Amygdala (tissue), 56 donors: ENCODE data around the gene PCSK5.

Source experiments
- DNase-seq, 56 donors: peaks; one replicate each; lab custom pipeline; 2025; lab: John Stamatoyannopoulos, UW

The PCSK5 gene

DNA sequence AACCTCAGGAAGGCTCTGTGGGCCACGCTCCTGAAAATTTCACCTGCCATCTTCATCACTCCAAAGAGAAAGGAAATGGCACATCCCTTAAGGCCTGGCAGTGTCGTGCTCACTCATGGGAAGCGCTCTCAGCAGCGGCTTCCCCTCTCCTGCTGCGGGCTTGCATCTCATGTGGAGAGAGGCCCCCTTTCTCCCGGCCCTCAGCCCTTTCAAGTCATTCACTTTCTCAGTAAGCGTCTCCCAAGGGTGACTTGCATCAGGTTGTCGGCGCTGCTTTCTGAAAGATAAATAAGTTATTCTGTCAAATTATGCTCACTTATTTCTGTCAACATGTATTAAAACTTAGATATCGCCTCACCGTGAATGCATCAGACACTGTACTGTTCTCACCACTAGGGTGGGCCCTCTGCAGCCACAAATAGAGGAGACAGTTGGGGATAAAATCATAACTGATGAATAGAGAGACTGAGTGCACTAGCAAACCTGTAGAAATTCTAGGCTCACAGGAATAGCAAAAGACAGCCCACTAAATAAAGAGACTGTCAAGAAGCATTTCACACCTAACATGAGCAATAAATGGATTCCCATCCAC is 329.2 kb downstream of the PCSK5 start:
- DNase-seq = no peak

DNA sequence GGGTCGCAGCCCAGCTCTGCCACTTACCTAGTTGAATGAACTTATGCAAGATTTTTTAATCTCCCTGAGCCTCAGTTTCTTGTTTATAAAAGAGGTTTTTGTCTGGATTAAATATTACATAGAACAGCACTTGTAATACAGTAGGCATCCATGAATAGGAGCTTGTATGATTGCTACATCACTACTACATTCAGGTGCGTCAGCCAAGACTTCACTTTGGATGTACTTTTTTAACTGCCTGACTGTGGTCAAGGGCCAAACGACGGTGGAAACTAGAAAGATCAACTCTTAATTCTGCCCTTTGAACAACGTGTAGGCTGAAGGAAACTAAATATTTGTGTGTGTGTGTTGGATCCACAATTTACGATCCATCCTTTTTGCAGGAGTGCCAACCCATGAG is 330.9 kb downstream of the PCSK5 start:
- DNase-seq = no peak

DNA sequence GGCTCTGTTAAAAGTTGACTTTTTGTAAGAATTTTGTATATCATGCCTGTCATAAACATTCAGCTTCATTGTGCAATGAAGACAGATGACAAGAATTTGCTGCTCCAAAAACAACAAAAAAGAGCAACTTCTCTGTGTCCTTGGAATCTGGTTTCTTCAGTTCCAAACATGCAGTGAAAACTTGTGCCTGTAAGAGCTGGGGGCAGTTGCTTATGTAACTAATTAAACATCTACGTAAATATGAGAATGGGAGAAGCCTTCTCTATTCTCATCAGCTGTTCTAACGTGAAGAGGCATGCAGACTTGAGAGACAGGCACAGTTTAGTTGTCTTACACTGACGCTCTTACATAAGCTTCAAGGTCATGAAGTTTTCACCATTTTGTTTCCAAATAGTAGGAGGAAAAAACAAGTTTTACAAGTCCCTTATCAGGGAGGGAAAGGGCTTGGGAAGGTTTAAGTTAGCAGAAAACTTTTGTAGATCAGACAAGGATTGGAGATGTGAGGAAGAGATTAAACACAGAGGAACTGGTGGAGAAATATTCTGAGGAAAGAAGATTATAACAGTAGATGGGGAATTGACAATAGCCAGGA is 333.4 kb downstream of the PCSK5 start:
- no peak for DNase-seq

DNA sequence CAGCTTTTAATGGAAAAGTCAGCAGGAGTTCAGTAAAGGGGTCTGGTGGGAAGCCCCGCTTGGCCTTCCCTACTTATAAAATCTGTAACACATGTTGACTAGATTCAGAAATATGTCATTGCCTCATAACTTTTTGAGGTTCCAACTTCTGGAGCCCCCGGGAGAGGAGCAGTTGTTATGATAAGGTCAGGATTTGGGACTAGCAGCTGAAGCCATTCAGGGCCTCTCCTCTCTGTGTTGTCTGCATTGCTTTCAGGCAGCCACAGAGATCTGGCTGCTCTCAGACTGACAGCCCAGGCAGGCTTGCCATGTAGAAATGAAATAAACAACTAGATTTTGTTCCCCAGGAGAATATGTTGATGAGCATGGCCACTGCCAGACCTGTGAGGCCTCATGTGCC is 336.7 kb downstream of the PCSK5 start:
- DNase-seq = no peak

DNA sequence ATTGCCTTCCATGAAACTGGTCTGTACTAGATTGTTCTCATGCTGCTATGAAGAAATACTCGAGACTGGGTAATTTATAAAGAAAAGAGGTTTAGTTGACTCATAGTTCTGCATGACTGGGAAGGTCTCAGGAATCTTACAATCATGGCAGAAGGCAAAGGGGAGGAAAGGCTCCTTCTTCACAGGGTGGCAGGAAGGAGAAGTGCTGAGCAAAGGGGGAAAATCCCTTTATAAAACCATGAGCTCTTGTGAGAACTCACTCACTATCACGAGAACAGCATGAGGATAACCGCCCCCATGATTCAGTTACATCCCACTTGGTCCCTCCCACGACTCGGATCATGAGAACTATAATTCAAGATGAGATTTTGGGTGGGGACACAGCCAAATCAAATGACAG is 340.5 kb downstream of the PCSK5 start:
- DNase-seq = no peak

DNA sequence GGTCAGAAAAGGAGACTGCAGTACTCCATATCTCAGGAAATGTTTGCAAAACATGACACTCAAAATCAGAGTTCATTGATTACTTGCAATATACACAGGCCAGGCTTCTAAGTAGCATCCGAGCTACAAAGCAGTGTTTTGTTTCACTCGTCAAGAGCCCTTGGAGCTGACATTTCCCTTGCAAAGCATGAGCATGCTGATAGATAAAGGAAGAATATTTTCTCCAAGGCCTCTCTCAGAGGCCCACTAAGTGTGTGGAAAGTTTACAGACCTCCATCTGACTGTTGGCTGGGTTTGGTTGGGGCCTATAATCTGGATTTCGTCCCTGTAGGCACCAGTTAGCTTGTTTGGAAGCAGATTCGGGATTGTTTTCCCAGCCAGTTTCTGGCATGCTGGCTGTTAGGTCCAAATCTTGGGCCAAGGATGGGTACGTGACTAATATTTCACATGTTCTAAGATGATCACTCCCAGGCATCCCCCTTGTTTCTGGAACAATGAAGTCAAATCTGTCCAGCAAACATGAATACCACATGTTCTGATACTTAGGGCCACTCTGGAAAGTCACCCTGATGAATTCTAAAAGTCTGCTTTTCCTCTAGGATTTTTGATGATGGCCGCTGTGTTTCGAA is 342.5 kb downstream of the PCSK5 start:
- no peak for DNase-seq

DNA sequence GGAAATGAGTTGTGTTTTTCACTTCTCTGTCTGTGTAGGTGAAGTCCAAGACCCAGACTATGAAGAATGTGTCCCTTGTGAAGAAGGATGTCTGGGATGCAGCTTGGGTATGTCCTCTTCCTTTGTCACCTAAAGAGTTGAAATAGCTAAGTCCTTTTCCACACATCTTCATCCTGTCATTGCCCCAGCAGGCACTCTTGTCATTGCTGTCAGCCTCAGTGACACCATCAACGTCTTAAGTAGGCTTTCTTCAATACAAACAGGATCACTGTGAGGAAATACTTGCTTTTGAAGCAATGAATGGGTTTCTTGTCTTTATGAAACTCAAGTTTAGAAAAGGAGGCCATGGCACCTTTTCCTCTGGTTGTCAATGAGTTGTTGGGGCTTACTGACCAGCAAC is 350.1 kb downstream of the PCSK5 start:
- no peak for DNase-seq

DNA sequence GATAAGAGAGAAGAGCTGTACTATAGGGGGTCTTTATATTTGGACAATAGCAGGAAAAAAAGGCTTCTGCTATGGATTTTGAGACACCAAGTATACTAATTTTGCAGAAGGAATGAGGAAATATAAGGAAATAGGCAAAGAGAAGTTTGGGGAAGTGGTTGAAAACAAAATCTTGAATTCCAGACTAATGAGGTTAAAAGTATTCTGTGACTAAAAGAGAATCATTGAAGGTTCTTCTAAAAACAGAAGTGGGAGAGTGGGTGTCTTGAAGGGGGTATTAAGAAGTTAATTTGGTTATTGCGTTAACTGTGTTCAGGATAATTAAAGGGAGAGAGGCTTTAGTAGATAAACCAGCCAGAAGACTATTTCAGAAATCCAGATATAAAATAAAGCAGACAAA is 355.0 kb downstream of the PCSK5 start:
- no peak for DNase-seq

DNA sequence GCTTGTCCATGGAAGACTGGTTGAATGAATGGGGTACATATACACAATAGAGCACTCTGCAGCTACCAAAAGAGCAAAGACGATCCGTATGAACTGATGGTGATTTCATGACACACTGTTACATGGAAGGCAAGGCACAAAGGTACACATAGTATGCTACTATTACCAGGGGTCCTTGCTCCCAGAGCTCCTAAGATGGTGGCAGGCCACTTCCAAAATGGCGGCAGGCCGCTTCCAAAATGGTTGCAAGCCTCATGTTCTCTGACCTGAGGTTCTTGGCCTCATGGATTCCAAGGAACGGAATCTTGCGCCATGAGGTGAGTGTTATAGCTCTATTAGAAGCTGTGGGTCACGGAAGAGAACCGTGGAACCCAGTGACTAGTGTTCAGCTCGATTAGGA is 356.2 kb downstream of the PCSK5 start:
- no peak for DNase-seq

DNA sequence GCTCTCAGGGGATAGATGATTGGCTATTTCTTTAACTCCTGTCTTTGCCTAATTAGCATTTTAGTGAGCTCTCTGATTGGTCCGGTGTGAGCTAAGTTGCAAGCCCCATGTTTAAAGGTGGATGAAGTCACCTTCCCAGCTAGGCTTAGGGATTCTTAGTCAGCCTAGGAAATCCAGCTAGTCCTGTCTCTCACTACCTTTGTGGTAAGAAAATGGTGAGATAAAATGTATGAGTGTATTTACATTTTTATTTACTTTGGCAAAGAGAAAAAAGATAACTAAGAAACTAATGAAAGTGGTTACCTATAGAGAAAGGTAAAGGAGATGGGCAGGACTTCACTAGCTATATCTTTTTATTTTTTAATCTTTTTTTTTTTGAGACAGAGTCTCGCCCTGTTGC is 357.0 kb downstream of the PCSK5 start:
- no peak for DNase-seq

DNA sequence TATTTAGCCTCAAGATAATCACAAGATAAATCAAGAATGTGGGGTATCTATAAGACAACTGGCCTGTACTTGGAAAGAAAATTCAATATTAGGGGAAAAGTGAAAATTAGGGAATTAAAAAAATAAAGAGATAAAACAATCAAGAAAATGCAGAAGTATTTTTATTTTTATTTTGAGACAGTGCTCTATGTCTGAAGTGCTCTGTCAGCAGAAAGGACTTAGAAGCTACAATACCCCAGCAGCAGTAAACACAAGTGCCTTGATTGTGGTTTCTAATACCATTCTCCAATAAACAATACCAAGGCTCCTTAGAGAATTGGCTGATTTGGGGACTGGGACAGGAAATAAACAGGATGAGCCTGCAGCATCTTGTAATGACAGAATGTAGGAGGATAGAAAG is 358.8 kb downstream of the PCSK5 start:
- no peak for DNase-seq

DNA sequence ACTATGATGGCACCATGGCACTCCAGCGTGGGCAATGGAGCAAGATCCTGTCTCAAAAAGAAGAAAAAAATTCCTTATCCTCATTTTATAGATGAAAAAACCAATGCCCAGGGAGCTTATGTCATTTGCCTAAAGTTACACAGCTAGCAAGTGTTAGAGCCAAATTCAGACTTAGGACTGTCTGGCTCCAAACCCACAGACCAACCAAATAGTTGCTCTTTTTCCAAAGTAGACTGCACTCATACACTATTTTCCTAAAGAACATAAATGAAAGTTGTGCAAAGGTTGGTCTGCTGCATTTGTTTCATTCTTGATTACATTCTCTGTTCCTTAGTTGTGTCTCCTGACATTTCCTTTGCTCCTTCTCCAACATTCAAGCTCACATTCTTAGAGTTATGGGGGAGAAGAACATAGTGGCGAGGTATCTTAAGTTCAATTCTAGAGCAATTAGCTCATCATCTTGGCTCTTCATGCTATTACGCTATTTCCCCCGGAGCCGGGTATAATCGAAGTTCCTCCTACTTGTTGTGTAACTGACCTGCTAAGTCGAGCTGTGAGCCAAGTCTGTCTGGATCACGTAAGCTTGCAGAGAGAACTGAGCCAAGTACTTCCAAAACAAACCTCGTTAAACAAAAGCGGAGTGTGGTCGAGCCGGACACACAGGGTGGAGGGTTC is 365.4 kb downstream of the PCSK5 start:
- no peak for DNase-seq

DNA sequence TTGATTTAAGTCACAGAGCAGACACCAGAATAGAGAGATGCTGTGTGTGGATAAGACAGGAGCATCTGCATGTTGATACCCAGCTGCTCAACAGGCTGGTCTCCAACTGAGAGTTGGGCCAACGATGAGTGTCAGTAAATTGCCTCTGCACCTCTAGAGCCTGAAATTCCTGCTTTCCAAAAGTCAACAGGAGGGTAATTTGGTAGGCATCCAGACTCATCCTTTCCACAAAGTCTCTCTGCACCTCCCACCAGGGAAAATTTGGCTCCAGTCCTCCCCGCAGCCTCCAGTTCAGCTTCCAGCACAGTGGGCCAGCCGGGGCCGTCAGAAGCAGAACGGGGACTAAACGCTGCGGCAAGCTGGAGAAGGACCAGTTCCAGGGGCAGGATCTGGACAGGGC is 366.8 kb downstream of the PCSK5 start:
- DNase-seq = no peak

DNA sequence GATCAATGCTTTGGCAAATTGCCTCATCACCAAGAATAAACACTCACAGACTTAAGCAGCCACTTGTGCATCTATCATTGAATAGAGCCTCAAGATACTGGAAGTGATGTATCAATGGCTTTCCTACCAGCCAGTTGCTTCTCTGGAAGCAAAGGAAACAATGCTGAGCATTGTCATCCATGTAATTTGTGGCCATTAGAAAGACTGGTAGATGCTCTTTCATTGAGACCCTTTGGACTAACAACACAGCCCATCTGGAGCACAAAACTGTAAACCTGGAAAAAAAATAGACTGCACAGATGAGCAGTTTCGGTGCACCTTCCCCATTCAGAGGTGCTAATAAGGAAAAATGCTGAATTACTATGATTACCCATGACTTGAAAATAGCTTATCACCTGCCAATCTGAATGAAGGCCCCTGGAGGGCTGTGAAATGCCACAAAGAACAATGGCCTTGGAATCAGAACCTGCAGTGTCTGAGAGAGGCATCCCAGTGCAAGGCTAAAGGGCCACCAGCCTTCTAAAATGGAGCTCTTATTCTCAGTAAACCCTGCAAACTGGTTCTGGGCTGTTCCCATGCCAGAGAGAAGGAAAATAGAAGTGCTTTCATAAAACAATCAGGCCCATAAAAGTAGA is 376.3 kb downstream of the PCSK5 start:
- DNase-seq = no peak

DNA sequence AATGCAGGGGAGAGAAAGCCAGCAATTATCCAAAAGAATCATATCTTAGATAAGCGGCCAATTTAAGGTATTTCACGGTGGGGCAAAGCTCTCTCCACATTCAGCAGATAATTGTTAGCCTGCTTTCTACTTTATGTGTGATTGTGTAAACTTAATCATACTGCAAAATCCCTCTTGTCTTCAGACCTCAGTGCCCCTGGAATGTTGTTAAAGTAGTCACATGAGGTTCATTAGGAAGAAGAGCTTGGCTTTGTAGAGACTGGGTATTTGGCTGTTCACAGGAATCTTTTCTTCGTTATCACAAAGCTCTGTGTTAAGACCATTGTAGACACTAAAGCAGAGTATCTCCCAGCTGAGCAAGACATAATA is 376.8 kb downstream of the PCSK5 start:
- DNase-seq = no peak

DNA sequence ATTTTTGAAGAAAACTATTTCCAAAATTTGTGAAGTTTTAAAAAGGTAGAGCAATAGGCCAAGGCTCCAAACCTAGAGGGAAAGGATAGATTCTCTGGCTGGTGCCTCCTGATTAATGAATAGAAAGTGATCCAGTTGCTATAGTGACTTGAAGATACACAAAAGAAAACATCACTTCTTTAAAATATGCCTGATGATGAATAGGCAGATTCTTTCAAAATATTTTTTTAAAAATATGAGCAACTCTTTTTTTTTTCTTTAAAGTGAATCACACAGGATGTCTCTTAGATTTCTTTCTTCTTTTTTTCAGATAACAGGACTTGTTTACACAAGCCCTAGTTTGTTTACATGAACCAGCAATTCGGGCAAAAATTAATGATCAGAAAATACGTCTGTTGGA is 379.3 kb downstream of the PCSK5 start:
- DNase-seq = no peak

DNA sequence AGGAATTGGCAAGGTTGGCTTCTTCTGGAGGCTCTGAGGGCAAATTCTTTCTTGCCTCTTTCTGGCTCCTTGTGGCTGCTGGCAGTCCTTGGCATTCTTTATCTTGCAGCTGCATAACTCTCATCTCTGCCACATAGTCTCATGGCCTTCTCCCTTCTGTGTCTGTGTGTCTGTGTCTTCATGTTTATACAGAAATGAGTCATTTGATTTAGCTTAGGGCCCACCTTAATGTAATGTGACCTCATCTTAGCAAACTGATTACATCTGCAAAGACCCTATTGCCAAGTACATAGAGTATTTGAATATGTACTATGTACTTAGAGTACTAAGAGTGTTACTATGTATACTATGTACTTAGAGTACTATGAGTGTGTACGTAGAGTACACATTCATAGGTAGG is 381.3 kb downstream of the PCSK5 start:
- DNase-seq = no peak

DNA sequence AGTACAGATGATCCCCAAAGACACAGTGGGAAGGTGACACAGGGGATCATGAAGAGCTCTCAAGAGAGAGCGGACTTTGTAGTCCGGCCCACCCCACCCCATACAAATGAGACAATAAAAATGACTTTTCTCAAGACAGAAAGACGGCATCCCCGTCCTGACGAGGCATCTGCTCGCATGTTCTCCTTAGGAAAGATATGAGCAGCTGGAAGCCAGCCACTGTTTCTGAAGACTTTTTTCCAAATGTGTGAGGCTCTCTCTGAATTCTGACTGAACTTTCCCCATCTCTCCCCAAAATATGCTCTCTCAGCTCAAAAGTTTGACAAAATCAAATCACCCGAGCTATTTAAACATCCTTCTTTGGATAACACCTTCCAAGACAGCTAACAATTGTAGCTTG is 398.6 kb downstream of the PCSK5 start:
- no peak for DNase-seq

DNA sequence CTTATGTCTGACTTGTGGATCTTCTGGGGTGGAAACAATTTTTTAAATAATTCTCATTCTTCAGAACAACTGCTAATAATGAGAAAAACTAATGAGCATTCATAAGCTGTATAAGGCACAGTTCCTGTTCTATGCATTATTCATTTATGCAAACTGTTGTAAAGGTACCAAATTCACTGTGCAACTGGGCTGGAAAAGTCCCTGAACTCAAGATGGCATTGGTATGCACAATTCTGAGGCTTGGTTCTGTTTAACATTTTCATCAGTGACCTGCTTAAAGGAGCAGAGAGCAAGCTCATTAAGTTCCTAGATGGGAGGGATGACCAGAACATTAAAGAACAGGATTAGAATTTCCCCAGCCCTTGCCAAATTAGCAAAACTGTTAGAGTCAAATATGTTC is 399.2 kb downstream of the PCSK5 start:
- DNase-seq = no peak

DNA sequence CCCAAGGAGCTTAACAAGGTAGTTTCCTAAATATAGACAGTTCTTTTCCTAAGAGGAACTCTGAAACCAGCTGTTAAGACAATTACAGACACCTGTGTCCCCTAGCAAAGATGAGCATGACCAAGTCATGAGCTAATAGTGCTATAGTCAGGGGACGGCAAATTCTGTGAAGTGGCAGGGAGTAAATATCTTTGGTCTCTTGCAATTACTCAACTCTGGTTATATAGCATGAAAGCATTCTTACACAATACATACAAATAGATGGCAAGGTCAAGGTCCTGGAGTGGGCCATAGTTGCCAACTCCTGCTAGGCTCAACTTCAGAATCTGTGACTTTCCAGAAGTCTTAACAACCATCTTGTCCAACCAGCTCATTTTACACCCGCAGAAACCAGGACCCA is 400.1 kb downstream of the PCSK5 start:
- no peak for DNase-seq

DNA sequence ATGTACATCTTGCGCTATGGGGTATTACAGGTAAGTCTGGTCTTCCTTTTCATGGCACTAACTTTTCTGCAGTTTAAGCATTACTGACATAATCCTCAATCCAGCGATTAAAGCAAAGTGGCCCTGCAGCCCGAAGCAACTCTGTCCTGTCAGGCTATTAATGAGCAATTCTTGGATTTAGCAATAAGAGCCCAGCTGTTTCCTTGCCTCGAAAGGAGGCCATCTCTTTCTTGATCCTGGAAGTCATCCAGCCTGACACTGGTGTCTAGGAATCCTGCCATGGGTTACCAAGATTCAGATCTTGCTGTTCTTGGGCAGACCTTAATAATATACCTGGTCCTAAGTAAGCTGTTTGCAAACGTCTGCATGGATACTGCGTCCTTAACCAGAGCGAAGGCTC is 401.8 kb downstream of the PCSK5 start:
- DNase-seq = no peak

DNA sequence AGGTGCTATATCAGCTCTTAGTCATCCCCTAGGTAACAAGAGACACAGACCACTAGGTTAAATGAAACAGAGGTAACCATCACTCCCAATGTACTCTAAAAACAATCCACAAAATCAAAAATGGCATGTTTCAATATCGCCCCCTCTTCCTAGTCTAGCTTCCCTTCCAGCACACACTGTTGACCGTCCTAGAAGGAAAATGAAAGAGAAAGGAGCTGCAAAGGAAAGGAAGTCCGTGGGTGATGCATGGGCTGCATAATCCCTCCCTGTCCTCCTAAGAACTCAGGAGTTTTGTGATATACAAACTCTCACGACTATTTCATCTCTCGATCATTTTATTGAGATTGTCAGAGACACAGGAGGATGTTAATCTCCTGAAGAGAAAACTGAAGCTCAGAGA is 402.2 kb downstream of the PCSK5 start:
- no peak for DNase-seq
